ENCODE data around the gene LCA5L. TPM values are rescaled to one million over a fixed set of nuclear protein-coding genes. Genes with fewer than 3 reads are reported as not detected.
"Not testable (repeated sequence)": the region's sequence is repeated elsewhere in the genome, so short reads cannot be mapped to it uniquely, and the experiment has no call there.

Gene LCA5L
- total RNA-seq, 2 donors from 2014 or later = 0.82 to 0.84 TPM

DNA sequence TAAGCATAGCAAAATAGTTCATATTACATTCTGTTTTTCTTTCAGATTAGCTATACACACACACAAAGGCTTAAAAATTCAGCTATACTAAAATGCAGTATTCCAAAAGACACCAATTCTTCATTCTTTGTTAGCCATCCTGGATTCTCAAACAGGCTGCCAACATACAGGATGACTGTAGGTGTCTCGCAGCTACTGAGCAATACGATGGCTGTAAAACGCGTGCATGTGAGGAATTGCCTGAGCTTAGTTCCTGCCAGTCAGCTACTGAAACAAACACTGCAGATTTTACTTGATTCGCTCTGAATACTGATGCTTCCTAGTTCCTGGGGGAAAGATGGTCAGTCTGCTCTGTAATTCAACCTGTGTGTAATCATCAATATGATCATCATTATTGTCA lies 71.9 kb downstream of the LCA5L start:
- DNase-seq = no peak
- peak in 1 of 2 donors; percentile 27 for ATAC-seq
- intact Hi-C loops (cut with DNase I) = no loop called here

DNA sequence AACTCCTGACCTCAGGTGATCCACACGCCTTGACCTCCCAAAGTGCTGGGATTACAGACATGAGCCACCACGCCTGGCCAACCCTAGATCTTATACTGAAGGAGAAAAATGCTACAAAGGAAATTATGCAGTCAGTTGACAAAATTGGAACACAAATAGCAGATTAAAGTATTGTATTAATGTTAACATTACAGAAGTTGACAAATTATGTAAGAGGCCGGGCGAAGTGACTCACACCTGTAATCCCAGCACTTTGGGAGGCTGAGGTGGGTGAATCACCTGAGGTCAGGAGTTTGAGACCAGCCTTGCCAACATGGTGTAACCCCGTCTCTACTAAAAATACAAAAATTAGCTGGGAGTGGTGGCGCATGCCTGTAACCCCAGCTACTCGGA lies 75.7 kb downstream of the LCA5L start:
- DNase-seq; intact Hi-C loops (cut with DNase I); ATAC-seq: not testable (repeated sequence)

DNA sequence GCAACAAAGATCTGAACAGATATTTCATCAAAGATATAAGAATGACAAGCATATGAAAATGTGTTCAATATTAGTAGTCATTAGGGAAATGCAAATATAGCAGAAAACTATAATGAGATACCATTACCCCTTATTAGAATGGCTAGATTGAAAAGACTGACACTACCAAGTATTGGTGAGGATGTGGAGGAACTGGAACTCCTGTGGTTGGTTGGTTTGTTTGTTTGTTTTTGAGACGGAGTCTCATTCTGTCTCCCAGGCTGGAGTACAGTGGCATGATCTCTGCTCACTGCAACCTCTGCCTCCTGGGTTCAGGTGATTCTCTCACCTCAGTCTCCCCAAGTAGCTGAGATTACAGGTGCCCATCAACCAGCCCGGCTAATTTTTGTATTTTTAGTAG lies 77.8 kb downstream of the LCA5L start:
- intact Hi-C loops (cut with DNase I) = no loop called here
- DNase-seq (no peak), ATAC-seq (no peak)

DNA sequence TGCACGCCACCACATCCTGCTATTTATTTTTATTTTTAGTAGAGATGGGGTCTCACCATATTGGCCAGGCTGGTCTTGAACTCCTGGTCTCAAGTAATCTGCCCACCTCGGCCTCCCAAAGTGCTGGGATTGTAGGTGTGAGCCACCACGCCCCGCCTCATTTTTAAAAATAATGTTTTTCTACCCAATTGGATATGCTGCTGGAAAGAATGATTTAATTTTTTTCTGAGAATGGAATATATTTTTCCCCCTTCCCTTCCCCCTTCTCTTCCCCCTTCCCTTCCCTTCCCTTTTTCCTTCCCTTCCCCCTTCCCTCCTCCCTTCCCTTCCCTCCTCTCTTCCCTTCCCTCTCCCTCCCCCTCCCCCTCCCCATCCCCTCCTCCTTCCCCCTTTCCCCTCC lies 79.0 kb downstream of the LCA5L start:
- no peak for ATAC-seq
- intact Hi-C loops (cut with DNase I) = no loop called here
- DNase-seq = no peak

- intact Hi-C loops (cut with DNase I) = no loop called here
- DNase-seq = no peak
- ATAC-seq = no peak
Observed at GRCh38 chr21:39364949-39365348, 80.6 kb downstream of the LCA5L start.

DNA sequence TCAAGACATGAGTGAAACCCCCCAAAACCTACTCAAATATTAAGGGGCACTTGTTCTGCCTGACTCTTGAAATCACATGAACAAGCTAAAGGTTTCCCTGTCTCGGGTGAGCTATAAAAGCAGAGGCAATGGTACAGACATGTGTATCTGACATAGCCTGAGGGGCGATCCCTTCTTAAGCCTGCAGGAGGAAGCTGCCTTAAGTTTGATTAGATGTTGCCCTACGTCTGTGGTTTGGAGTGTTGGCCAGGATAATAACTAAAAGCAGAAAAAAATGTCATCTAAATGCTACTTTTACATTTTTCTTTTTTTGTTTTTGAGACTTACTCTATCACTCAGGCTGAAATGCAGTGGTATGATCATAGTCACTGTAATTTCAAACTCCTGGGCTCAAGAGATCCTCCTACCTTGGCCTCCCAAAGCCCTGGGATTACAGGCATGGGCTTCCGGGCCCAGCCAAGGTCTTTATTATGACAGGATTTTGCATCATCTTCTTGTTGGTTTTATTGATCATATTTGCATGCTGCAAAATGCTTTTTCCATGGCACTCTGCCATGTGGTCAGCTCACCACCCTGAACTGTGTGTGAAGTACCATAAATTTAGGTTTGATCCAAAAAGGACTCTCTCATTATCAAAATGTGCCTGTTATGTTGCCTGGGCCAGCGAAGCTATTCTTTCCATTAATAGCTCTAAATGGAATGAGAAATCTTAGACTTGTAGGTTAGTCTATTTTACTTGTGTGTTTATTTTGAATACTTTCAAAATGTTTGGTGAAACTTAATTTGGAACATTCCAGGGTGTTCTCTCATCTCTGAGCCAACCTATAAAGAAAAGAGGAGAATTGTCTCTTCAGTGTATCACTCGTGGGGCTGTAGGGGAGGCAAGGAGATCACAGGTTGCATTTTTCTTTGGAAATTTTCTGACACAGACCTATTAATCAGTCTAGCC lies 81.7 kb downstream of the LCA5L start:
- no peak for DNase-seq
- intact Hi-C loops (cut with DNase I) = no loop called here
- no peak for ATAC-seq

DNA sequence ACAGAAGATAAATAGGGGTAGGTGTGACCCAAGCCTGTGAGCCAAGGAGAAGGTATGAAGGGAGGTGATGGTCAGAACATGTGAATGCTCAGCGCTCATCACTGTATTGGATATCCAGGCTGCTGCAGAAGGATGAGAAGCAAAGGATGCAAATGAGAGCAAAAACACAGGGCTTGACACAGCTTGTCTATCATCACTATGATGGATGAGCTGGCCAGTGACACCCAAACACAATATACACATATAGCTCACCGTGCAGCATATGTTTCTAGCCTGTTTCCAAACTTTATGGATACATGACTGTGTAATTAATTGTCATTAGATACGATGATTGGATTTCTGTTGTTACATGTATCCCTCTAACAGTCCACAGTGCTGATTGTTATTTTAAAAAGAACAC lies 82.8 kb downstream of the LCA5L start:
- ATAC-seq (no peak), DNase-seq (no peak)
- intact Hi-C loops (cut with DNase I) = no loop called here

DNA sequence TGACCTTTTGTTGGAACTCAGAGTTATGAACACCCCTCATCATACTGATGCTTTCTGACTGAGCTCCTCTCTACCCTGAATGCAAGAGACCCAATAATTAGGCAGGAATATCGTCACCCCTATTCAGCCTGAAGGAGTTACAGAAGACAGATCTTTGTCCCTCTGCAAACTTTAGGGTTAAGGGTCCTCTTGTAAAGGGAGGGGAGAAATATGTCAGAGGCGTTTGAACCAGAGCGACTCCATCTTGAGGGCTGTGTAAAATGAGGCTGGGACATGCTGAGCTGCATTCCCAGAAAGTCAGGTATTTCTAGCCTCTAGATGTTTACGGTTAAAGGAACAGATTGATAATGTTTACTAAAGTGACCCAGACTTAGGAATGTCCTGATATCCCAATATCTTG lies 86.2 kb downstream of the LCA5L start:
- ATAC-seq (no peak), DNase-seq (no peak)
- intact Hi-C loops (cut with DNase I) = no loop called here

Small RNA genes within 50 kb of the gene (microRNA-seq; reads per million reads assigned to microRNA genes)
- 0 to 0.82 reads per million in 2 donors for gene MIR6508

Other genes starting within 250 kb of the LCA5L start
- gene BRWD1, start 132.1 kb downstream of the LCA5L start, total RNA-seq = 10 to 100 TPM; 24.5 to 32.0 TPM
- gene HMGN1, start 96.7 kb downstream of the LCA5L start, total RNA-seq = 10 to 100 TPM; 73.2 to 78.2 TPM
- gene SH3BGR, start 6.2 kb upstream of the LCA5L start, total RNA-seq = 10 to 100 TPM; 62.3 to 66.6 TPM
- under 1 TPM; 0.05 to 0.06 TPM for gene B3GALT5, start 167.2 kb upstream of the LCA5L start, total RNA-seq